GM04504 (cell line): Measurements from ENCODE around the gene LACTBL1.
"Not testable (repeated sequence)": the region's sequence is repeated elsewhere in the genome, so short reads cannot be mapped to it uniquely, and the experiment has no call there.

Source experiments
- DNase-seq: peaks from one replicate; pipeline ENCODE4 v3.0.0-alpha.2; 2012; ENCODE audit warnings: low read depth

Gene LACTBL1

DNA sequence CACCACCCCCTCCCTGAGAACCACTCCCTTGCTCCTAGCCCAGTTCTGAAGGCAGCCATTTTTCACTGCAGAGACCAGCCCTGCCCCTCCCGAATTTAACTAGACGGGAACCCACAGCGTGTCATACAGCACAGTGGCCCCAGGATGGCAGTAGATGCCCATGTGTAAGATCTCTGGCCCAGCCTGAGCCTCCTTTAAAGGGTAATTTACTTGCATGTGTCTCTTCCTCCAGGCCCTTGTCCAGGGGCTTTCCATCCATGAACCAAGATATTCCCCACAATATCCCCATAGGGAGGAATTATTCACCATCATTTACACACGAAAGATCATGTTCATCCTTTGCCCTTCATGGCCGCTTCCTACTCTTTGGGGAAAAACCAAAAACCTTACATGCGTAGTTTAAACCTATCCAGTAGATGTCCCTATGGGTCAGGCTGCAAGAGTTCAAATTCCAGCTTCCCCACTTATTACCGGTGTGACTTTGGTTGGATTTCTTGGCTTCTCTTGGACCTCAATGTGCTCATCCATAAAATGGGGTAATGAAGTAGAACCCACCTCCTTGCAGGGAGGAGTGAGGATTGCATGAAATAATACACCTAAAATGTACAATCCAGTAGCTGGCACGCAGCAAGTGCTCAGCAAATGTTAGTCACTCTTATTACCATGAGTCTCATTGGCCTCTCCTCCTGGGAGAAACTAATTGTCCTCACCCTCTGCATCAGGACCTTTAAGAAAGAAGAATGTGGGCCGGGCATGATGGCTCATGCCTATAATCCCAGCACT, 4.0 kb upstream of the LACTBL1 start:
- peak; percentile 62 for DNase-seq

DNA sequence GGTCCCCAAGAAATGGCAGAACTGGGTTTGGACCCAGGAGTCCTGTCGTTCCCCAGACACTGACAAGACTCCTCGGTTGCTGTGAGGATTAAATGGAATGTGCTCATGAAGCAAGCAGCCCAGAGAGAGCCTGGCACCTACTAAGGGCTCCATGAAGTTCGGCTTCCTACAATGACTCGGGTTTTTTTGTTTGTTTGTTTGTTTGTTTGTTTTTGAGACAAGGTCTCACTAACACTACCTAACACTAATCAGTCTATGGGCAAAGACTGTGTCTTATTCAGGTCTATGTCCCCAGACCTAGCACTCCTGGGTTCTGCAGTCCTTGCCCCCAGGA, 3.4 kb upstream of the LACTBL1 start:
- DNase-seq: no peak

DNA sequence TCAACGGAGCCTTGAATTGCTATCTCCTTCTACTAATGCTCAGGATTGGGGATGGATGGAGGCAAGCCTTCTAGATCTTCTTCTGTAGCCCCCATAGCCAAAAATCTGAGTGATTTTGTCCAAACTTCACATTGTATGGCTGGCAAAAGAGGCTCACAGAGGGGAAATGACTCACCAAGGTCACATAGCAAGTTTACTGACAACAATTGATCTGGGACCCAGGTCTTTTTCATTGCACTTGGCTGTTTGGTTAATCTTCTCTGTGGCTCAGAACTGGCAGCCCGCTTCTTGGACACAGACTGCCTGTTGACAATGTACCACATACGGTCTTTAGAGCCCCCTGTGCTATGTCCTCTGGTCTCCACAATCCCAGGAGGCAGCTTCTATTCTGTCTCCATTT, 3.0 kb upstream of the LACTBL1 start:
- no peak for DNase-seq

DNA sequence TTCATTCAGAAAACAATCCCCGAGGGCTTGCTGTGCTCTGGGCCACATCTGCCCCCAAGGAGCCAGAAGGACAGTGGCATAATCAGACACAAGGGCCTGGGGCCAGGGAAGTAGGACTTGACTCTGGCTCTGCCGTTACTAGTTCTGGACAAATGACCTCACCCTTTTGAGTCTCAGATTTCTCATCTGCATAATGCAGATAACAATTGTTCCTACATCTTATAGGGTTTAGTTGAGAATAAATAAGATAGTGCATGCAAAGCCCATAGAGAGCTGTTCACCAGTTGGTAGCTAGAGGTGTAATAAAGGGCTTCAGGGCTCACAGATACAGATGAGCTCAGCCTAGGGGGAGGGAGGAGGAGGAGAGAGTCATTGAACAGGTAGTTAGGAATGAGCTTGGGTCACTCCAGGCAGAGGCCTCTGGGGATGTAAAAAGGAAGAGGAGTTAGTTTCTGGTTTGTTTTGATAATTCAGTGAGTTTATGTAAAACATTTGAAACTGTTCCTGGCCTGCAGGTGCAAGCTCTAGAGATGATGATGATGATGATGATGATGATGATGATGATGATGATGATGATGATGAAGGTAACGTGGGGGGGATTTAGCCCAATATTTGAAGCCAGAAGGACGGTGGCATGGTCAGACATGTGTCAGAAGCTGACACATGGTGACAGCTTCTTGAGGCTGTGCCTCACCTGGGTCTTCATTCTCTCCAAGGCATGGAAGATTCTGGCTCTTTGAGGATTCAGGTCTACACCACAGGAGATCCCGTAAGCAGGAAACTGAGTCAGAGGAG, 858 bp downstream of the LACTBL1 start:
- DNase-seq: no peak

DNA sequence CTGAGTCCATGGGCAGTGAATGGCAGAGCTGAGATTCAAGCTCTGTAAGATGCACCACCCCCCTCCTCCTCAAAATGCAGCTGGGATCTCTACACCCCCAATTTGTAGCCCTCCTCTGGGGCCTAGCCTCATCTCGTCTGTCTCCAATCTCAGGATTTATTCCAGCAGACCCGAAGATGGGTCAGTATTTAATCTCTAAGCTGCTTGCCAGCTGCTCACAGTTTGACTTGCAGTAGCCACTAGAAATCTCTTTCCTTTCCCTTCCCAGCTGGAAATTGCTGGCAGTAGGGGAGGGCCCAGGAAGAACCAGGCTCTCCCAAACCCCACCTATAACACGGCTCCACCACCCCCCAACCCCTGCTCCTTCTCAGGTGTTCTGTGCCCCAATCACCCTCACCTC, 1.5 kb downstream of the LACTBL1 start:
- DNase-seq: no peak

DNA sequence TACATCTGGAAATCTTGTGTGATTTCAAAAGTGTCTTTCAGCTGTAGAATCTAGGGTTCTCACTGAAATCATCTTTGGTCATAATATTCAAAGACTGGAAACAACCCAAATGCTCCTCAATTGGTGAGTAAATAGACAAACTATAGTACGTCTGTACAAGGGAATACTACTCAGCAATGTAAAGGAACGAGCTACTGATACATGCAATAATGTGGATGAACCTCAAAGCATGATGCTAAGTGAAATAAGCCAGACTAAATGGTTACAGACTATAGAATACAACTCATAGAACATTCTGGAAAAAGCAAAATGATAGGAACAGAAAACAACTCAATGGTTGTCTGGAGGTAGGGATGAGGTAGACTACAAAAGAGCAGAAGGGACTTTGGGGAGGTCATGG, 2.6 kb downstream of the LACTBL1 start:
- DNase-seq: no peak

DNA sequence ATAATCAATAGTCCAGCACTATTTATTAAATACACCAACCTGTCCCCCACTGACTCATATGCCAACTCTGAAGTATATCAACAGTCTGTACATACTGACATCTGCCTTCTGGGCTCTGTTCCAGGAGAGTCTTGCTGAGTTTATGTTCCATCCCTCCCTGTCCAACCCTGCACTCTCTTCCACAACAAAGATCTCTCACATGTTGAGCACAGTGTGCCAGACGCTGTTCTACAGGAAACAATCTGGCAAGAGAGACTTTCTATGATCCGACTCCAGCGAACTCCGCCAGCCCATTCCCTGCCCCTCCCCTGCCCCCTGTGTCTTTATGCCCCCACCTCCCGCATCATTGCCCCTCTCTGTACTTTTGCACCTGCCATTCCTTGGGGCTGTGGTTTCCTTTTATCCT, 3.4 kb downstream of the LACTBL1 start:
- DNase-seq: peak; percentile 40

DNA sequence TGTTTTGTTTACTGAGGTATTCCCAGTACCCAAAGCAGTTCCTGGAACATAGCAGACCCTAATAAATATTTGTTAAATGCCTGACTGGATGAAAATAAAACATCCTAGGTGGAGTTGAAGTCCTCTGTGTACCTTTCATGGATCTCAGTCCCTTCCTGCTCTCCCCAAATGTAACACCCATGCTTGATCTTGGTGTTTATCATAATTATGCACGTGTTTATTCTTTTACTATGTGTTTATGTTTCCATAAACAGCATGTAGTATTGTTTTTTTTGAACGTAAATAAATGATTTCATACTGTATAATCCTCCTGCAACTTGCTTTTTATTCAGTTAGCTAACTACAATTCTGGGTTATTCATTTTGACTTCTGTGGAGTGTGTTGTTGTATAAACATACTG, 4.8 kb downstream of the LACTBL1 start:
- no peak for DNase-seq

DNA sequence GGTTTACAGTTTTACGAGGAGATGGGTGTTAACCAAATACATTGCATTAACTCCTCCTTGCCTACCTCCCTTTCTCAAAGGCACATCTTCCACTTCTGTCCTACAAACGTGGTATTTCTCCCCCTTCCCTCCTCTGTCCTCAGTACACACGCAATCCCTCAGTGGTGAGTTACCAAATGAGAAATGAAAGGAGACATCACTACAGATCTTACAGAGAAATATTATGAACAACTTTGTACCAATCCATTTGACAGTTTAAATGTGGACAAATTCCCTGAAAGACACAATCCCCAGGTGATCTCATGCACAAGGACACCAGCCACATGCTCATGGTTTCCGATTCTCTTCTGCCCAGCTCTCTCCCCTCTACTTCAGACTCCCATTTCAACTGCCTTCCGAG, 6.4 kb downstream of the LACTBL1 start:
- no peak for DNase-seq

DNA sequence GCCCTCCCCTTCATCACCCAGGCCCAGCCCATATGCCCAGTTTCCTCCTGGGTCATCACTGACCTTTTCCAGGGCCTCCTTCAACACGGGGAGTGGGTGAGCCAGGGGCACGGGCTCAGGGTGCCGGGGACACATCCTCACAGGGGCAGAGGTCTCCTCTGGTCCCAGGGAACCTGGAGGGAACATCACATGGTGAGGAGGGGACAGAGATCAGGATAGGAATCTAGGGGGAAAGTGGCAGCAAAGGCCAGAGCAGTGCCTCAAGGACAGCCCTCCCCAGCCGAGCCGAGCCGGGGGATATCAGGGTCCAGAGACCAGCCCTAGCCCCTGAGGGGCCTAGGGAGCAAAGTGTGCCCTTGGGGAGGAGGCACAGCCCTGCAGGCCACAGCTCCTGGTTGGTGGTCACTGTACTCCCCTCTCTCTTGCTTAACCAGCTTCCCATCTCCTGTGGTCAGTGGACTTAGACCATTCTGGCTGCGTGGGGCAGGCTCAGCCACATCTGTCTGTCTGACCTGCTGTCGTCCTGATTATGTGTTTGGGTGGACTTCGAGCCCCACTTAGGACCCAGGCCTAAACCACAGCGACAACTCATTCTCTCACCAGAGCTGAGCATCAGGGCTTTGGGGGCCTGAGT, 9.5 kb downstream of the LACTBL1 start:
- no peak for DNase-seq

DNA sequence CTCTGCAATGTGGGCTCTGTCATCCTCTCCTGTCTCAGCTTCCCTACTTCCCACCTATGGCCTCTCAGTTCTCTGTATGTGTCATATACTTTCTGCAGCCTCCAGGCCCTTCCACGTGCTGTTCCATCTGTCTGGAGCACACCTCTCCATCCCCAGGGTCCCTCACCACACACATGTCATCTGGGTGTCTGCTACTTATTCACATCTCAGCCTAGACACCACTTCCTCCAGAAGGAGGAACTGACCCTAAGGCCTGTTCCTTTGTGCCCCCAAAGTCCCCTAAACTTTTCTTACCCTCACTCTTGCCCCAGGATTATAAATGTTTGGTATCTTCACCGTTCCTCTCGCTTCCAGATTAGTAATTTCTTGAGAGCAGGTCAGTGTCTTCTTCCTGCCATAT, 10.1 kb downstream of the LACTBL1 start:
- DNase-seq: no peak

DNA sequence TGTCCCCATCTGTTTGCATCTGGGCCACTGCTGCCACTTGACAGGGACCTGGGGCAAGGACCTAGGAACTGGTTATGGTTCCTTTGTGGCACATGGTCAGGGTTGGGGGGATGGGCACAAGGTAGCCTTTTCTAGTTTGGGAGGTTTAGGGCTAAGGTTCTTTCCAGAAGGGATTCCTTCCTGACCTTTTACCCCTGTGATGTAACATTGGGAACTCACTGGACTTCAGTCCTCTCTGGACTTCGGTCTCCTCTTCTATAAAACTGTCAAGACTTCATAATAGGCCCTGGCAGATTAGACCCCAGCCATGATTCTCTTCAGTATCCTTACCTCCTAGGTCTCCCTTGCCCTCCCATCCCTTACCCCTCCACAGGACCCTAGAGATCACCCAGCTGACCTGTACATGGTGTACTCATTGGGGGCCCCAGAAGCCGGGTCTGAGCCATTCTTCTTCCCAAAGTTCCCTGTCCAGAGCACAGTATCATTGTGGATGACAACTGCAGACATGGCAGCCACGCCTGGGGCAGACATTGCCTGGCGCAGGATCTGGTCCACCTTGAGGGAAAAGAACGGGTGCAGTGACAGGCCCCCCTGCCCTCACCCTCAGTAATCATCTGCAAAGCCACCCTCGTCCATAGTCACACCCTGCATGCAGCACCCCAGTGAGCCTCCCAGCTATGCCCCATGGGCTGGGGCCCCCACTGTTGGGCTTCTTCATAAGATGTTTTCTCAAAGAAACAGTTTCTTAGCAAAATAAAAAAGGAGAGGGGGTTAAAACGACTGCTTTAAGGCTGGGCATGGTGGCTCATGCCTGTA, 12.9 kb downstream of the LACTBL1 start:
- DNase-seq: no peak

DNA sequence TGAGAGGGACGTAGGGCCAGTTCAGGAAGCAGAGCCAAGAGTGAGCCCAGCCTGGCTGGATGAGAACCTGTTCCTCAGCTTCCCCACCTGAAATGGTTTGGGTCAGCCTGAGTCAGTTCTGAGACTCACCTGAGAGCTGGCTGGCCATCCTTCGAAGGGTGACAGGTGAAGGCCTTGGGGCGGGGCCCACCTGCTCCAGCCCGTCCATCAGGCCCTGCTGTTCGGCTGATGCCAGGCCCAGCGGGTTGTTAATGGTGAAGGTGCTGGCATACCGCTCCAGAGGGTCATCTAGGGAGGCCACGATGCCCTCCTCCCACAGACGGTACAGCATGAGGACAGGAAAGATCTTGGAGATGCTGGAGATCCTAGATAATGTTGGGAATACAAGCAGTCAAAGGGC, 14.1 kb downstream of the LACTBL1 start:
- DNase-seq: no peak

DNA sequence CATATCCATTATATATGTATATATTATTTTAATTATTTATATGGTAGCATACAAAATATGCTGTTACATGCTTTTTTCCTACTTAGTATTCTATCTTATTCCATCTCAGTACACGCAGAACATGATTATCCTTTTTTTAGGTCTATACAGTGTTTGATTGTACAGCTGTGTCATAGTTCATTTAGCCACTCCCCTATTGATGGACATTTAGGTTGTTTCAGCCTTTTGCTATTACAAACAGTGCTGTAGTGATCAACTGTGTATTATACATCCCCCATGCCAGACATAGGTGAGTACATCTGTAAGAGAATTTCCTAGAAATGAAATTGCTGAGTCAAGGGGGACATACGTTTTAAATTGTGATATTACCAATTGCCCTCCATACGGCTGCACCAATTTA, 15.6 kb downstream of the LACTBL1 start:
- no peak for DNase-seq

DNA sequence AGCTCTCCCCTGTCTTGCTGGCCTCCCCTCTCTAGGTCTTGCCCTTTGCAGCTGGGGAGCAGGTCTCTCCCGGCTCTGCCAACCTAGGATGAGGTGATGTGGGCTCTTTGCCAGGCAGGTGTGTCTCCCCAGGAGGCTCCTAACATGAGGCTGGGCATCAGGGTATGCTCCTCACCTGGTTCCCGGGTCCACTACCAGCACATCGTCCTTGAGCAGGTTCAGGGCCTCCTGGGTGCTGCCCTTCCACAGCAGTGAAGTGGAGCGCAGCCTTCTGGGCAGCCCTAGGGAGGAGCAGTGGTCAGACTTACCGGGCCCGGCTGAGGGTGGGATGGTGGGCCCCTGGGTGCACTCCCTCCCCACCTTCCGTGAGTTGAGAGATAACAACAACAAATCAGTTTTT, 17.5 kb downstream of the LACTBL1 start:
- no peak for DNase-seq

DNA sequence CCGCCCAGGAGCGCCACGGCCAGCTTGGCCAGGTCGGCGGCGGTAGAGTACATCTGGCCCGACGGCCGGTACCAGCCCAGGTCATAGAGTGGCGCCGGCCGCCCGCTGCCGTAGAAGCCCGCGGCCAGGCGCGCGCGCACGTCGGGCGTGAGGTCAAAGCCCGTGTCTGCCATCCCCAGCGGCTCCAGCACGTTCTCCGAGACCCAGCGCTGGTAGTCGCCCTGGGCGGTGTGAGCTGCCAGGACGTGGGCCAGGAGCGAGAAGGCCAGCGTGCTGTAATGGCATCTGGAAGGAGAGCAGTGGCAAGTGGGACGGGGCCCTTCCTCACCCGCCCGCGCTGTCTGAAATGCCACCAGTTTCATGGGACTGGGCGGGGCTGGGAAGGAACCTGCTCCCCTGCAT, 18.9 kb downstream of the LACTBL1 start:
- DNase-seq: no peak

DNA sequence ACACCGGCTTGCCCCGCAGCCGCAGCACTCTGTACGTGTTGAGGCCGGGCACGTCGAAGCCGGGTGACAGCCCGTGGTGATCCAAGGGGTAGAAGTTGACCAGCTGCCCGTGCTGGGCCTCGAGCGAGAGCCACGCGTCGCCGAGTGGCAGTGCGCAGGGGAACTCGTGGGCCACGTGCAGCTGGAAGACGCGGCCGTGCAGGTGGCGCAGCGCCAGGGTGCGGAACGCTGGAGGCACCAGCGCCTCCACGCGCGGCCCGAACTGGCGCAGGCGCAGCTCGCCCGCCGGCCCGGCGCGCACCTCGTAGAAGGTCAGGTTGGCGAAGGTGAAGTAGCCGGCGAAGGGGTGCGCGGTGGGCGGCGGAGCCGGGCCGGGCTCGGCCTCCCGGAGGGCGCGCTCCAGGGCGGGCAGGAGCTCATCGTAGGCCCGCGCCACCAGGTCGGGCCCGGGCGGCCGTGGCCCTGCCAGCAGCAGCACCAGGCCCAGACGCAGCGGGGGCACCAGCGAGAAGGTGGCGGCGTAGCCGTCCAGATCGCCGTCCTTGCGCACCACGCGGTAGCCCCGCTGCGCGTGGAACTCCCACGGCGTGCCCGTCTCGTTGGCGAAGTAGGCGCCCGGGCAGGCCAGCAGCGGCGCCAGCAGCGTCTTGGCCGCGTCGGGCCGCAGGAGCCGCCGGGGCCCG, 19.5 kb downstream of the LACTBL1 start:
- DNase-seq: no peak

DNA sequence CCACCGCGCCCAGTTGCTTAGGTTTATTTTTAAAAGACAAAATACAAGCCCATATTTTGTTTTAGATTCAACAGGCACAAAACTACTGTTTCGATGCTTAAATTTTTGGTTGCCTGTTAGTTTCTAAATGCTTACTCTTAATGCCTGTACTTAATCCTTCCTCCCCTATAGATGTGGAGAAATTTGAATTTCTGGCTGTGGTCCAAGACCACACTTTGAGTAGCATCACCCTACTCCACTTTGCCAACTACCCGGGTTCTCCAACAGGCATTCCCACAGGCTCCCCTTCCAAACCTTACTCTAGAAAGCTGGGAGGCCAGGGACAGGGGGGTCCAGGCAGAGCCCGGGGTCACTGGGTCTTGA, 20.0 kb downstream of the LACTBL1 start:
- no peak for DNase-seq

DNA sequence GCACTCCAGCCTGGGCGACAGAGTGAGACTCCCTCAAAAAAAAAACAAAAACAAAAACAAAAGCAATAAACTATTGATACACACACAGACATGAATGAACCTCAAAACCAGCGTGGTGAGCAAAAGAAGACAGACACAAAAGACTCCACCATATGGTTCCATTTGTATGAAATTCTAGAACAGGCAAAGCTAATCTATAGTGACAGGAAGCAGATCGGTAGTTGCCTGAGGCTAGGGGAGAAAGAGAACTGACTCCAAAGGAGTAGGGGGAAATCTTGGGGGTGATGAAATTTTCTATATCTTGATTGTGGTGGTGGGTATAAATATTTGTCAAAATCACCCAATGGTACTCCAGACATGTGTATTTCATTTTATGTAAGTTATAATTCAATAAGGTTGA, 20.9 kb downstream of the LACTBL1 start:
- no peak for DNase-seq

DNA sequence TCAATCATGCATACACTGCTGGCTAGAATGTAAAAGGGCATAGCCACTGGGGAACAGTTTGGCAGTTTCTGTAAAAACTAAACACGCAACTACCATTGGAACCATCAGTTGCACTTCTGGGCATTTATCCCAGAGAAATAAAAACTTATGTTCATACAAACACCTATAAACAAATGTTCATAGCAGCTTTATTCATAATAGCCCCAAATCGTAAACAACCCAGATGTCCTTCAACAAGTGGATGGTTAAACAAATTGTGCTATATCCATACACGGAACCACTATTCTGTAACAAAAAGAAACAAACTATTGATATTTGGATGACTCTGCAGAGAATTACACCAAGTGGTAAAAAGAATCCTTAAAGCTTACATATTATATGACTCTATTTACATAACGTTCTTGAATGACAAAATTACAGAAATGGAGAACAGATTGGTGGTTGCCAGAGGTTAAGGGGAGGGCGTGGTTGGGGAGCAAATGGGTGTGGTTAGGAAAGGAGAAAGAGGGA, 22.8 kb downstream of the LACTBL1 start:
- peak; percentile 31 for DNase-seq

DNA sequence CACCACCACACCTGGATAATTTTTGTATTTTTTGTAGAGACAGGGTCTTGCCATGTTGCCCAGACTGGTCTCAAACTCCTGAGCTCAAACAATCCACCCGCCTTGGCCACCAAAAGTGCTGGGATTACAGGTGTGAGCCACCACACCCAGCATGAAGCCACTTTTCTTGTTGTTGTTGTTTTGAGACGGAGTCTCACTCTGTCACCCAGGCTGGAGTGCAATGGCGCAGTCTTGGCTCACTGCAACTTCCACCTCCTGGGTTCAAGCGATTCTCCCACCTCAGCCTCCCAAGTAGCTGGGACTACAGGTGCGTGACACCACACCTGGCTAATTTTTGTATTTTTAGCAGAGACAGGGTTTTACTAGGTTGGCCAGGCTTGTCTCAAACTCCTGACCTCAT, 27.5 kb downstream of the LACTBL1 start:
- not testable (repeated sequence) for DNase-seq
